Transverse colon (tissue), 4 donors: Measurements from ENCODE around the gene CNBD2.

ENCODE experiments used
- POLR2A ChIP-seq: fragments of 450-650 bp; IDR thresholded peaks from one replicate; pipeline ENCODE4 v1.6.1; 2016; ENCODE audit warnings: antibody characterized with exemption, mild to moderate bottlenecking, moderate library complexity
- POLR2AphosphoS5 ChIP-seq, 3 donors: sonication (generic); formaldehyde crosslinking; IDR thresholded peaks; one replicate each; pipeline ENCODE4 v1.6.1; 2016; ENCODE audit warnings: antibody characterized with exemption in 3 of 3
- TF ChIP-seq, protein P1 (sequence below), 5 experiments: fragments of 200-600 bp in 3 of 5; fragments of 450-650 bp in 2 of 5; sonication (generic) in 3 of 5; IDR thresholded peaks; 1 replicate in 2 of 5; 2 replicates in 3 of 5; pipeline ENCODE4 v1.5.1; 2016 to 2017; ENCODE audit warnings: antibody characterized with exemption in 5 of 5, inconsistent platforms in 3 of 5, mild to moderate bottlenecking in 2 of 5, moderate library complexity in 1 of 5

DNA sequence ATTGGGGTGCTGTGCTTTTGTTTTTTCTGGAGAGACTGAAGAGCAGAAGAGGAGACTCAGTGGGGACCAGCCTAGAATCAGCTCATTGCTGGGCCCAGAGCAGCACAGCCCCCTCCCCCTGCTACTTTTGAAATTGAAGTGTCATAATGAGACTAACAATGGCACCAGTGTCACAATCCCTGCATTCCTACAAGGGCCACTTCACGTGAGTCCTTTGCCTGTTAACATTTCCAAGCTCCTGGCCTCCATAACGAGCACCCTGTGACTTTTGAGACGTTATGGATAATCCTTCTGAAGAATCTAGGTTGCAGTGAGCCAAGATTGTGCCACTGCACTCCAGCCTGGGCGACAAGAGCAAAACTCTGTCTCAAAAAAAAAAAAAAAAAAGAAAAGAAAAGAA is 41.7 kb downstream of the CNBD2 start:
- TF ChIP-seq POLR2A (no peak), POLR2AphosphoS5 (IDR thresholded peaks at IDR 0.05) (no peak)
- TF ChIP-seq, protein P1, sequence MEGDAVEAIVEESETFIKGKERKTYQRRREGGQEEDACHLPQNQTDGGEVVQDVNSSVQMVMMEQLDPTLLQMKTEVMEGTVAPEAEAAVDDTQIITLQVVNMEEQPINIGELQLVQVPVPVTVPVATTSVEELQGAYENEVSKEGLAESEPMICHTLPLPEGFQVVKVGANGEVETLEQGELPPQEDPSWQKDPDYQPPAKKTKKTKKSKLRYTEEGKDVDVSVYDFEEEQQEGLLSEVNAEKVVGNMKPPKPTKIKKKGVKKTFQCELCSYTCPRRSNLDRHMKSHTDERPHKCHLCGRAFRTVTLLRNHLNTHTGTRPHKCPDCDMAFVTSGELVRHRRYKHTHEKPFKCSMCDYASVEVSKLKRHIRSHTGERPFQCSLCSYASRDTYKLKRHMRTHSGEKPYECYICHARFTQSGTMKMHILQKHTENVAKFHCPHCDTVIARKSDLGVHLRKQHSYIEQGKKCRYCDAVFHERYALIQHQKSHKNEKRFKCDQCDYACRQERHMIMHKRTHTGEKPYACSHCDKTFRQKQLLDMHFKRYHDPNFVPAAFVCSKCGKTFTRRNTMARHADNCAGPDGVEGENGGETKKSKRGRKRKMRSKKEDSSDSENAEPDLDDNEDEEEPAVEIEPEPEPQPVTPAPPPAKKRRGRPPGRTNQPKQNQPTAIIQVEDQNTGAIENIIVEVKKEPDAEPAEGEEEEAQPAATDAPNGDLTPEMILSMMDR (IDR thresholded peaks at IDR 0.05): no peak
